Measurements from ENCODE around the gene SPRED2. TPM values are rescaled to one million over a fixed set of nuclear protein-coding genes. Genes with fewer than 3 reads are reported as not detected.

SPRED2 gene
- total and polyA plus RNA-seq, 8 donors, result 6.2 to 20.0 (median 15.2) TPM

DNA sequence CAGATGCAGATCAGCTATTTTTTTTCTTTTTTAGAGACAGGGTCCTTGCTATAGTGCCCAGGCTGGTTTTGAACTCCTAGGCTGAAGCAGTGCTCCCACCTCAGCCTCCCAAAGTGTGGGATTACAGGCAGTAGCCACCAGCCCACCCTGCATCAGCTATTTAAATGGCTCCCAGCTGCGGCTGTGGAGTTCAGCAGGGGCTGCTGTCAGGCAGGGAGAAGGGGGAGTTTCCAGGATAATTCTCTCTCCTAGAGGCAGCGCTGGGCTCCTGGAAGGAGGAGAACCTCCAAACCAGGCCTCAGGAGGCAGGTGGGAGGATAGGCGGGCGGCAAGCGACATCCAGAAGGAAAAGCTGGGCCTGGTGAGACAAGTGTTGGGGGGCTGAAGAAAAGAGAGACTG is 139.0 kb downstream of the SPRED2 start:
- WGBS, 2 donors, result 90 to 93% methylated on average over 5 of the region's 5 CpGs

DNA sequence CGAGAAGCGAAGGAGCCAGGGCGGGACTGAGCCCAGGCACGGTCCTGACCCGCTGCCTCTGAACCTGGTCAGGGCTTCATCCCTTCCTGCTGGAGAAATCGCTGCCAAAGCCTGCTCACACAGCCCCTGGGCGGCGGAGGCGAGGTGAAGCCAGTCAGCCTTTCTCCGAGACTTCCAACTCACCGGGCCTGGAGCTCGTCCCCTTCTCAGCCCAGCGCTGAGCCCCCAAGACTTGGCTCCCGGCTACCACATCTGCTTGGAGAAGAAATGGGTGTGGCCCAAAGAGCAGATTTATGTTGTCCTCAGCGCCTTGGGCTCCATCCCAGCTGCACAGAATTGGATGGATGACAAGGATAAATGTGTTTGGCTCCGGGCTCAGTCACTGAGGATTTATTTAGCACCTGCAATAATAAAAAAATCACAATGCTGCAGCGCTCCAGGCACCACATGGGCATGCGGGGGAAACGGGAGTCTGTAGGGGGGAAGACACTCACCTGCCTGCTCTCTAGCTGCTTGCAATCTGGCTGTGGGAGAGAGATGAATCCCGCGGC is 139.9 kb downstream of the SPRED2 start:
- Histone ChIP-seq H3K4me3 (no peak overlapping the region), H3K9me3 (no peaks in the 10 kb centered on the region), H3K36me3 (no peaks in the 10 kb centered on the region), H3K4me1 (no peaks in the 10 kb centered on the region), H3K27ac (no peak overlapping the region), H3K27me3 (no peaks in the 10 kb centered on the region)
- no peak for DNase-seq
- no peak for ATAC-seq
- WGBS, 2 donors, result 69% methylated on average over 21 of the region's 21 CpGs
- FAIRE-seq, result no peak
- TF ChIP-seq, protein P1, sequence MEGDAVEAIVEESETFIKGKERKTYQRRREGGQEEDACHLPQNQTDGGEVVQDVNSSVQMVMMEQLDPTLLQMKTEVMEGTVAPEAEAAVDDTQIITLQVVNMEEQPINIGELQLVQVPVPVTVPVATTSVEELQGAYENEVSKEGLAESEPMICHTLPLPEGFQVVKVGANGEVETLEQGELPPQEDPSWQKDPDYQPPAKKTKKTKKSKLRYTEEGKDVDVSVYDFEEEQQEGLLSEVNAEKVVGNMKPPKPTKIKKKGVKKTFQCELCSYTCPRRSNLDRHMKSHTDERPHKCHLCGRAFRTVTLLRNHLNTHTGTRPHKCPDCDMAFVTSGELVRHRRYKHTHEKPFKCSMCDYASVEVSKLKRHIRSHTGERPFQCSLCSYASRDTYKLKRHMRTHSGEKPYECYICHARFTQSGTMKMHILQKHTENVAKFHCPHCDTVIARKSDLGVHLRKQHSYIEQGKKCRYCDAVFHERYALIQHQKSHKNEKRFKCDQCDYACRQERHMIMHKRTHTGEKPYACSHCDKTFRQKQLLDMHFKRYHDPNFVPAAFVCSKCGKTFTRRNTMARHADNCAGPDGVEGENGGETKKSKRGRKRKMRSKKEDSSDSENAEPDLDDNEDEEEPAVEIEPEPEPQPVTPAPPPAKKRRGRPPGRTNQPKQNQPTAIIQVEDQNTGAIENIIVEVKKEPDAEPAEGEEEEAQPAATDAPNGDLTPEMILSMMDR (IDR thresholded peaks at IDR 0.05), result no peak
- intact Hi-C loops (cut with DNase I), result no loop called here

More for the DNA sequence above, 139.0 kb downstream of the SPRED2 start:
- Histone ChIP-seq H3K4me3 (no peak overlapping the region), H3K27me3 (no peaks in the 10 kb centered on the region), H3K36me3 (no peaks in the 10 kb centered on the region), H3K9me3 (no peaks in the 10 kb centered on the region), H3K27ac (no peak overlapping the region), H3K4me1 (no peaks in the 10 kb centered on the region)
- intact Hi-C loops (cut with DNase I), result no loop called here
- no peak for DNase-seq
- TF ChIP-seq, protein P1 (IDR thresholded peaks at IDR 0.05), result no peak
- no peak for ATAC-seq
- FAIRE-seq, result no peak

DNA sequence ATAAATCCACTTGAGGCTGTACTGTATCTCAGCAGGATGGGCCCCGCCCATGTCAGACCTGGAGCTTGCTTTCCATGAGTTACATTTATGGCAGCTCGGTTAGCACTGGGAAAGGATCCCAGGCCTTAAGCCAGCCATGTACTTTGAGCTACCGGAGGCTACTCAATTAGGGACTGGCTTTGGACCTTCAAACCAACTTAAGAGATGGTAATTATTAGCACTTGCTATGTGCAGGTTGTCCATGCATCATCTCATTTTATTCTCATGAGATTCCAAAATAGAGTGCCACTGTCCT is 140.3 kb downstream of the SPRED2 start:
- FAIRE-seq, result no peak
- DNase-seq, result no peak
- no peak for ATAC-seq

GRCh38 chr2:65291216-65292105 is 140.9 kb downstream of the SPRED2 start:
- TF ChIP-seq, protein P1 (IDR thresholded peaks at IDR 0.05), result no peak
- no peak for FAIRE-seq

More for the DNA sequence above, 140.3 kb downstream of the SPRED2 start:
- Histone ChIP-seq H3K4me1 (no peaks in the 10 kb centered on the region), H3K9me3 (no peaks in the 10 kb centered on the region), H3K27ac (no peak overlapping the region), H3K36me3 (no peaks in the 10 kb centered on the region), H3K27me3 (no peaks in the 10 kb centered on the region), H3K4me3 (no peak overlapping the region)
- intact Hi-C loops (cut with DNase I), result no loop called here
- TF ChIP-seq, protein P1 (IDR thresholded peaks at IDR 0.05), result no peak
- 86 to 92% methylated on average over 3 of the region's 3 CpGs for WGBS, 2 donors

DNA sequence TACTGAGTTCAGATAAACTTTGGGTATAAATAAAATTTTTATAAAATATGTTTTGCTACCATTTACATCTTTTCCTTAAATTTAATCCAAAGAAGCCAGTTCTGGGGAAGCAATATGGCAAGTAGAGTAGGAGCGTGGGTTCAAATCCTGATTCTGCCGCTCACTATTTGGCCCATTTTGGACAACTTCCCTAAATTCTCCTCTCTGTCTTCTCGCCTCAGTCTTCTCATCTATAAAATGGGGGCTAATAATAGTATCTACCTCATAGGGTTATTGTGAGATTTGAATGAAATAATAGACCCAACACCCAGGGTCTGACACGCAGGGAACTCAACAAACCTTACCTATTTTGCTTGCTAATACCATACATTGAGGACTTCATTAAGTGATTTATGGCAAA is 145.0 kb downstream of the SPRED2 start:
- no peak for ATAC-seq
- no peak for FAIRE-seq
- Histone ChIP-seq H3K4me1 (no peaks in the 10 kb centered on the region), H3K27ac (no peak overlapping the region), H3K9me3 (no peaks in the 10 kb centered on the region), H3K27me3 (no peaks in the 10 kb centered on the region), H3K4me3 (no peak overlapping the region), H3K36me3 (no peaks in the 10 kb centered on the region)
- intact Hi-C loops (cut with DNase I), result no loop called here
- TF ChIP-seq, protein P1 (IDR thresholded peaks at IDR 0.05), result no peak
- DNase-seq, result no peak
- WGBS, 2 donors, result 89 to 97% methylated on average over 4 of the region's 4 CpGs

More at GRCh38 chr2:65291216-65292105, 140.9 kb downstream of the SPRED2 start:
- no peak for DNase-seq
- Histone ChIP-seq H3K9me3 (no peaks in the 10 kb centered on the region), H3K27ac (no peak overlapping the region), H3K27me3 (no peaks in the 10 kb centered on the region), H3K36me3 (no peaks in the 10 kb centered on the region), H3K4me1 (no peaks in the 10 kb centered on the region), H3K4me3 (no peak overlapping the region)
- no peak for ATAC-seq
- 89 to 95% methylated on average over 11 of the region's 11 CpGs for WGBS, 2 donors
- intact Hi-C loops (cut with DNase I), result no loop called here

Measured in pancreas (tissue), 10 donors.